CD4-positive, alpha-beta T cell (primary cell): Measurements from ENCODE around the gene EXOC6. TPM values are rescaled to one million over a fixed set of nuclear protein-coding genes. Genes with fewer than 3 reads are reported as not detected.

Experiments
- ATAC-seq: fragments of 200-7000 bp; cut with Tn5 transposase; one replicate; pipeline ENCODE4 v1.10.0; 2022; ENCODE audit warnings: mild to moderate bottlenecking; ENCODE audit not compliant: poor library complexity
- CTCF ChIA-PET: fragments of 350-600 bp; sonication (Branson Sonifier 250); formaldehyde crosslinking; loops from one replicate; lab custom pipeline; 2021; ENCODE audit warnings: antibody characterized with exemption, inconsistent platforms; lab: Charles Lee
- POLR2A ChIA-PET: fragments of 350-600 bp; sonication (Branson Sonifier 250); formaldehyde crosslinking; loops from one replicate; lab custom pipeline; 2021; ENCODE audit warnings: antibody characterized with exemption, inconsistent platforms; lab: Charles Lee
- DNase-seq, 14 experiments: peaks; one replicate each; pipeline ENCODE4 v3.0.0-alpha.2; 2013 to 2020; ENCODE audit warnings: mixed read lengths in 2 of 14
- H3K27ac ChIP-seq, 2 donors: one replicate each; pipeline versions ENCODE4 v1.5.1 to v1.7.0; 2013; ENCODE audit warnings: low read length in 2 of 2, low read depth in 1 of 2, mild to moderate bottlenecking in 1 of 2
- H3K27me3 ChIP-seq, 2 experiments: 1 replicate in 1 of 2; 2 replicates in 1 of 2; pipeline versions ENCODE4 v1.6.1 to v1.7.0; 2013; ENCODE audit warnings: low read length in 2 of 2, control low read depth in 1 of 2, mild to moderate bottlenecking in 1 of 2, moderate library complexity in 1 of 2; ENCODE audit not compliant: insufficient read depth in 2 of 2, control insufficient read depth in 1 of 2
- H3K36me3 ChIP-seq: one replicate; pipeline ENCODE4 v1.6.1; 2013; ENCODE audit warnings: low read length, control low read depth; ENCODE audit not compliant: insufficient read depth
- H3K4me1 ChIP-seq: one replicate; pipeline ENCODE4 v1.6.1; 2013; ENCODE audit warnings: low read length, control low read depth; ENCODE audit not compliant: insufficient read depth
- H3K4me3 ChIP-seq: one replicate; pipeline ENCODE4 v1.5.1; 2013; ENCODE audit warnings: mild to moderate bottlenecking, low read length, moderate library complexity
- H3K9me3 ChIP-seq, 2 experiments: 1 replicate in 1 of 2; 2 replicates in 1 of 2; pipeline versions ENCODE4 v1.6.1 to v1.7.0; 2013; ENCODE audit warnings: low read length in 2 of 2, mild to moderate bottlenecking in 2 of 2, control low read depth in 1 of 2, moderate library complexity in 1 of 2; ENCODE audit not compliant: control insufficient read depth in 1 of 2, insufficient read depth in 1 of 2
- H3K27ac Mint-ChIP-seq: one replicate; pipeline ENCODE4 v1.8.0; 2020; ENCODE audit warnings: mixed read lengths
- H3K27me3 Mint-ChIP-seq: one replicate; pipeline ENCODE4 v1.8.0; 2021; ENCODE audit warnings: mixed read lengths
- H3K36me3 Mint-ChIP-seq: one replicate; pipeline ENCODE4 v1.8.0; 2021; ENCODE audit warnings: low read depth, mixed read lengths
- H3K4me1 Mint-ChIP-seq: one replicate; pipeline ENCODE4 v1.8.0; 2021; ENCODE audit warnings: low read depth, mixed read lengths
- H3K4me3 Mint-ChIP-seq: one replicate; pipeline ENCODE4 v1.8.0; 2020; ENCODE audit warnings: mild to moderate bottlenecking, mixed read lengths
- H3K9me3 Mint-ChIP-seq: one replicate; pipeline ENCODE4 v1.8.0; 2020; ENCODE audit warnings: mixed read lengths
- intact Hi-C, 2 experiments: fragments of 100-400 bp; cut with DNase I in 1 of 2; cut with micrococcal nuclease in 1 of 2; formaldehyde crosslinking; loops; one replicate each; pipeline versions ENCODE4 v1.15.1 to v1.9.0; 2023 to 2025; cut with DNase I, micrococcal nuclease
- total RNA-seq, 174 experiments: library from RNA in 2 of 174; stranded (reverse) in 2 of 174; gene quantifications; one replicate each; pipeline ENCODE4 v1.2.3 and lab custom pipeline; 2021 to 2026
- TF ChIP-seq, protein P1 (sequence below): fragments of 200-600 bp; IDR thresholded peaks from one replicate; pipeline ENCODE4 v1.8.0; 2022; ENCODE audit warnings: antibody characterized with exemption, mild to moderate bottlenecking

EXOC6 gene
- total RNA-seq, 2 experiments from 2014 or later, result 6.6 to 7.4 TPM

DNA sequence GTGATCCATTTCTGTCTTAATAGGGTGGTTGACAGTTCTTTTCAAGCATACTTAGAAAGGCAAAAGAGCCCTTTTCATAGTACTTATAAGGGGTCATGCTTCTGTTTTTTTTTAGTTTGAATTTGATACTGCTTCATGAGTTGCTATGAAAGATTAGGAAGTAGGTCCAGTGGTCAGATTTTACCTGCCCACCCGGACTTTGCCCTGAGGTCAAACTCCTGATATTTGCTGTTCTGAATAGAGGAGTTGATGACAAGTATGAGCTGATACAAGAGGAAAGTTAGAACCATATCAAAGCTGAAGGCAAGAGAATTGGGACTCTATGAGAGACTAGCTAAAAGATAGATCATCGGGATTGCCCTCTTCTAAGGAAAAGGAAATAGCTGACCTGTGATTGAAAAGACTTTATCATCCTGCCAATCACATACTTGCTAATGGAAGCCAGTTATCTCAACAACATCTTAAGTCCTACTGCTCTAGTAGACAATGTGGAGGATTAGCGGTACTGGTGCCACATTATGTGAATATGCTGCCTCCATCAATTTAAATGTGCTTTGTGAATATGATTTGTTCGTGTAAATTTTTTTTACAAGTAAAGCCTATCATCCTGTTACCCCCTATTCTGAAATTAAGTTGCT is 174.8 kb downstream of the EXOC6 start:
- TF ChIP-seq, protein P1, sequence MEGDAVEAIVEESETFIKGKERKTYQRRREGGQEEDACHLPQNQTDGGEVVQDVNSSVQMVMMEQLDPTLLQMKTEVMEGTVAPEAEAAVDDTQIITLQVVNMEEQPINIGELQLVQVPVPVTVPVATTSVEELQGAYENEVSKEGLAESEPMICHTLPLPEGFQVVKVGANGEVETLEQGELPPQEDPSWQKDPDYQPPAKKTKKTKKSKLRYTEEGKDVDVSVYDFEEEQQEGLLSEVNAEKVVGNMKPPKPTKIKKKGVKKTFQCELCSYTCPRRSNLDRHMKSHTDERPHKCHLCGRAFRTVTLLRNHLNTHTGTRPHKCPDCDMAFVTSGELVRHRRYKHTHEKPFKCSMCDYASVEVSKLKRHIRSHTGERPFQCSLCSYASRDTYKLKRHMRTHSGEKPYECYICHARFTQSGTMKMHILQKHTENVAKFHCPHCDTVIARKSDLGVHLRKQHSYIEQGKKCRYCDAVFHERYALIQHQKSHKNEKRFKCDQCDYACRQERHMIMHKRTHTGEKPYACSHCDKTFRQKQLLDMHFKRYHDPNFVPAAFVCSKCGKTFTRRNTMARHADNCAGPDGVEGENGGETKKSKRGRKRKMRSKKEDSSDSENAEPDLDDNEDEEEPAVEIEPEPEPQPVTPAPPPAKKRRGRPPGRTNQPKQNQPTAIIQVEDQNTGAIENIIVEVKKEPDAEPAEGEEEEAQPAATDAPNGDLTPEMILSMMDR, result no peak
- H3K4me3 Mint-ChIP-seq, result no peak overlapping the region
- no peaks in the 10 kb centered on the region for H3K9me3 Mint-ChIP-seq
- POLR2A ChIA-PET, result no interaction called here
- peaks cover 42% of the 10 kb centered on the region for H3K36me3 Mint-ChIP-seq
- intact Hi-C loops, result no loop called here
- no peak for ATAC-seq
- no peaks in the 10 kb centered on the region for H3K4me1 Mint-ChIP-seq
- H3K27ac Mint-ChIP-seq, result no peak overlapping the region
- no peaks in the 10 kb centered on the region for H3K4me1 ChIP-seq
- no peaks in the 10 kb centered on the region for H3K27me3 Mint-ChIP-seq
- DNase-seq, result no peak
- CTCF ChIA-PET, result interaction anchor here (0.7 to 1.2 kb wide), 2 partner anchors 11 to 92 kb away, joined by 3 read pairs; no protein-coding TSS in a partner anchor
- H3K27ac ChIP-seq, result no peak overlapping the region
- H3K27me3 ChIP-seq, result no peaks in the 10 kb centered on the region
- H3K36me3 ChIP-seq, result peaks cover 5% of the 10 kb centered on the region
- H3K4me3 ChIP-seq, result no peak overlapping the region
- no peaks in the 10 kb centered on the region for H3K9me3 ChIP-seq

DNA sequence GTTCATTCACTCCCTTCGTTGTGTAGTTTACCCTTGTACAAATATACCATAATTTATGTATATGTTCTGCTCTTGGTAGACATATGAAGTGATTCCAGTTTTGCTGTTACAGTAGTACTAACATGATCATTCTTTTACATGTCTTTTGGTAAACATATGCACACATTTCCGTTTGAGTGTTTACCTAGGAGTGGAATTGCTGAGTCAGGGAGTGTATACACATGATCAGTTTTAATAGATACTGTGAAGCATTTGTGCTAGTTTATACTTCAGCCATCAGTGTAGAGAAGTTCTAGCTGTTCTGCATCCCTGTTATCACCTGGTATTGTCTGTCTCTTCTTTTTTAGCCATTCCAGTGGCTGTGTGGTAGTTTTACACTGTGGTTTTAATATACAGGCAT is 177.8 kb downstream of the EXOC6 start:
- TF ChIP-seq, protein P1, result no peak
- peaks cover 4% of the 10 kb centered on the region for H3K36me3 ChIP-seq
- ChIA-PET POLR2A (no interaction called here), CTCF (interaction anchor here (0.5 kb wide), 1 partner anchor 1452 kb away, joined by 3 read pairs; no protein-coding TSS in a partner anchor)
- ATAC-seq (no peak), DNase-seq (no peak)
- H3K27ac Mint-ChIP-seq, result no peak overlapping the region
- H3K36me3 Mint-ChIP-seq, result peaks cover 37% of the 10 kb centered on the region
- no peaks in the 10 kb centered on the region for H3K27me3 Mint-ChIP-seq
- intact Hi-C loops, result no loop called here
- no peaks in the 10 kb centered on the region for H3K9me3 ChIP-seq
- no peaks in the 10 kb centered on the region for H3K27me3 ChIP-seq
- no peak overlapping the region for H3K27ac ChIP-seq
- no peaks in the 10 kb centered on the region for H3K4me1 ChIP-seq
- H3K4me1 Mint-ChIP-seq, result no peaks in the 10 kb centered on the region
- H3K4me3 Mint-ChIP-seq, result no peak overlapping the region
- H3K9me3 Mint-ChIP-seq, result no peaks in the 10 kb centered on the region
- H3K4me3 ChIP-seq, result no peak overlapping the region

DNA sequence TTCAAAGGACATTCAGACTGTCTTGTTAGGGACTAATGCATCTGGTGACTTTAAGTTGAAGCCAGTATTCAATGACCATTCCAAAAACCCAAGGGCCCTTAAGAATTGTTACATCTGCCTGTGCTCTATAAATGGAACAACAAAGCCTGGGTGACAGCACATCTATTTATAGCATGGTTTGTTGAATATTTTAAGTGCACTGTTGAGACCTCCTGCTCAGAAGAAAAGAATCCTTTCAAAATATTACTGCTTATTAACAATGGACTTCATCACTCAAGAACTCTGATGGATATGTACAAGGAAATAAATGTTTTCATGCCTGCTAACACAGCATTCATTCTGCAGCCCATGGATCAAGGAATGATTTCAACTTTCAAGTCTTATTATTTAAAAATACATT is 179.2 kb downstream of the EXOC6 start:
- H3K4me1 Mint-ChIP-seq, result no peaks in the 10 kb centered on the region
- no peaks in the 10 kb centered on the region for H3K27me3 ChIP-seq
- H3K36me3 ChIP-seq, result peaks cover 4% of the 10 kb centered on the region
- intact Hi-C loops, result no loop called here
- ChIA-PET CTCF (no interaction called here), POLR2A (no interaction called here)
- no peak overlapping the region for H3K27ac ChIP-seq
- H3K9me3 ChIP-seq, result no peaks in the 10 kb centered on the region
- H3K36me3 Mint-ChIP-seq, result peaks cover 32% of the 10 kb centered on the region
- no peak overlapping the region for H3K4me3 ChIP-seq
- ATAC-seq (no peak), DNase-seq (no peak)
- no peak overlapping the region for H3K4me3 Mint-ChIP-seq
- TF ChIP-seq, protein P1, result no peak
- H3K9me3 Mint-ChIP-seq, result no peaks in the 10 kb centered on the region
- H3K27ac Mint-ChIP-seq, result no peak overlapping the region
- H3K27me3 Mint-ChIP-seq, result no peaks in the 10 kb centered on the region
- no peaks in the 10 kb centered on the region for H3K4me1 ChIP-seq
